SKM-1 (cell line): ENCODE data around the gene CHPF2.

Experiments
- DNase-seq: peaks from one replicate; lab custom pipeline; 2025; ENCODE audit not compliant: unreplicated experiment; lab: John Stamatoyannopoulos, UW

Gene CHPF2

DNA sequence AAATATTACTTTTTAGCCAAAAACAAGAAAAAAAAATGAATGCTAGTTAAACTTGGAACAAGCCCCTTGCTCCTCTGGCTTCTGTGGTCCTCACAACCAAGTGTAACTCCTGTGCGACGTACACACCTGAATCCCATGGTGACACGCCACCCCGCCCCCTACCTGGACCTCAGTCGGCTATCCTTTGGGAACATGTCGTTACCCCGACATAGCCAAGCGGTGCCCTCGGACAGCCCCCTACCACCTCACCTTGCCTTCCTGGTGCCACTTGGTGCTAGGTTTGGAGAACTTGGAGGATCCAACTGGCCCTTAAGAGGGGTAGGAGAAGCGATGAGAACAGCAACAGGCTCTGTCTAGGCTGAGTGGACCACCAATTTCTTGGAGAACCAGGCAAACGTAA, 28.2 kb downstream of the CHPF2 start:
- no peak for DNase-seq

DNA sequence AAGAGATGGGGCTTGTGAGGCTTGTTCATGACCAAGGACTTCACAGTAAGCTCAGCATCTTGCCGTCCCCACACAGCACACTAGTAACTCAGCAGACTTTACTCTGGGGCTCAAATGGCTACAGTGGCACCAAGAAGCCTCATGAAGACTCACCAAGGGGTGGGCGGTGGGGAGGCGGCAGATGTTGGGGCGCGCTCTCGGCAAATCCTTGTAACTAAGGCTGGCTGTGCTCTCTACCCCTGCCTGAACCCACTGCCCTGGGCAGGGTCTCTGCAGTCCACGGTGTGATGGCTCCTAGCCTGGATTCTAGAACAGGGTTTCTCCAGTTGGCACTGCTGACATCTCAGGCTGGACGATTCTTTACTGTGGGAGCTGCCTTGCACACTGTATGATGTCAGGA, 28.6 kb downstream of the CHPF2 start:
- DNase-seq: no peak

DNA sequence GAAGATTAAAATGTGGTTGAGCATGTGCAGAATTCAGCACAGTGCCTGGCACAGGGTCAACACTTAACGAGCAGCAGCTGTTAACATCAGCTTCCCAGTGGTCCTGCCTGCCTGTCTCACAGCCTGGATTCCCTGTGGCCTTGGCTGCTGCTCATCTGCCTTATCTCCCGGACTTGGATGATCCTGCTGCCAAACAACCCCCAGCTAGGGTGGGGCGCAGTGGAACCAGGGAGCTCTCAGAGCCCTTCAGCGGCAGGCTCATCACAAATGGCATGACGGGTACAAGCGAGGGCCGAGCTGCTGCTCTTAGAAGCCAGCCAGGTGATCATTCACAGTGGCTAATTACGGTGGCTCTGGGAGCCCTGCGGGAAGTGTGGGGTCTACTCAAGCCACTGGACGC, 29.2 kb downstream of the CHPF2 start:
- DNase-seq: no peak

DNA sequence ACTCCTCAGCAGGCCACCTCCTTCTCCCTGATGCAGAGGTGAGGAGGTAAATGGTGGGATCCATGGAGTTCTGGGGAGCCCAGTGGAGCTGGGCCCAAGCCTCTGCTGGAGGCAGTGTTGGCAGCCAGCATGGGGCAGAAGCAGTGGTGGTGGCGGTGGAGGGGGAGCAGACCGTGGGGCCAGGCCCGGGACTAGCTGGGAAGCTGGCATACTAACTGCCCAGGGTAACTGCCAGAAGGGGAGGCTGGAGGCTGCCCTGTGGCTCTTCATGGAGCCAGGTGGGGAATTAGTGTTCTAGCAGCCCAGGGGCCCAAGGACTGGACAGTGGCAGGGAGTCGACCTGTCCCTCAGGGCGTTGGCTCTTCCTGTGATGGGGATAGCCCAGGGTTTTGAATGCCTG, 32.3 kb downstream of the CHPF2 start:
- DNase-seq: no peak

DNA sequence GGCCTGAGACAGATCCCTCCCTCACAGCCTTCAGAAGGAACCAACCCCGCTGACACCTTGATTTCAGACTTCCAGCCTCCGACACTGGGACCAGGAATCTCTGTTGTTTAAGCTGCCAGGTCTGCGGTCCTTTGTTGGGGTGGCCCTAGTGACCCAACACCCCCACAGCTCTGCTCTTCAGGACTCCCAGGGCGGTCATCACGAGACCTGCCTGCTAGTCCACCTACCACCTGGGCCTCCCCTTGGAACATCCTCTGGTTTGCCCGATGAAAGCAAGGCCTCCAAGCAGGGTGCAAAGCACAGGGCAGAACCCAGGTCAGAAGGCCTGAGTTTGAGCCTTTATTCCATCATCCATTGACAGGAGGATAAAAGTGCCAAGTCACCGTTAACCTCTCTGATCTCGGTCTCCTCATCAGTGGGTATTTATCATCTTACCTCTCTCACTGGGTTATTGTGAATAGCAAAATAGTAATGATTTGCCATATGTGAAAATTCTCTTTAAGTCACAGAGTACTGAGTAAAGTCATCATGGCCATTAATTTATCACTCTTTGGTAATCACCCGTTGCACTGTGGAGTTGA, 33.2 kb downstream of the CHPF2 start:
- no peak for DNase-seq

DNA sequence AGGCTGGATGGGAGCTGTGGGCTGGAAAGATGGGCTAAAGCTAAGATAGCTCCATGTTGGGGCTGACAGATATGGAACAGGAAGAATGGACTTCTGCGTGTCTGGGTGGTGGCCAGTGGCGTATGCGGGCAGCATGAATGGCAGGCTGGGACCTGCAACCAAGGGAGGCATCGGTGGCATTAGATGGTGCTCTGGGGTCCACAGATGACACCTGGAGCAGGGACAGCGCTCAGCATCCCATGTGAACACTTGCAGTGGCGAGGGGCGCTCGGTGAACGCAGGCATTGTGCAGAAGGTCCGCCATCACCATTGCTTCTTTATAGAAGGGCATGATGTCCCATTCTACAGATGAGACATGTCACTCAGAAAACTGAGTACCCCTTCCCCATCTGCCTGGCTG, 37.2 kb downstream of the CHPF2 start:
- DNase-seq: no peak

DNA sequence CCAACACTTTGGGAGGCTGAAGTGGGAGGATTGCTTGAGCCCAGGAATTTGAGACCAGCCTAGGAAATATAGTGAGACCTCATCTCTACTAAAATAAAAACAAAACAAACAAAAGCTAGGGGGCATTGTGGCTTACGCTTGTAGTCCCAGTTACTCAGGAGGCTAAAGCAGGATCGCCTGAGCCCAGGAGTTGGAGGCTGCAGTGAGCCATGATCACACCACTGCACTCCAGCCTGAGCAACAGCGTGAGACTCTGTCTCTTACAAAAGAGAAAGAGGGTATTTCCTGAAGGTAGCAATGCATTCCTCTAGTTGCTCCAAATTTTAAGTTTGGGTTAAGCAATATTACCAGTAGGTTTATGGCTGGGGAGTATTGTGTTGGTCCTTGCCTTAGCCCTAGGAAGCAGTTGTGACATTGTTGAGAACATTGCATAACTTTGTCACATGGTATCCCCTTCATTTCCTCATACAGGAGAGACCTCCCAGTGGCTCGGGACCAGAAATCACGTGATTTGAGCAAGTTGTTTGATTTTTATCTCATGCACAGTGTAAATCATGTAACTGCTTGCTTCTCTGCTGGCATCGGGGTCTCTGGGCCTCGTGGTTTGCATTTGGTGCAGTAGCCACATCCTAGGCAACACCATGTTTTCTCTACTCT, 39.5 kb downstream of the CHPF2 start:
- peak; percentile 75 for DNase-seq

DNA sequence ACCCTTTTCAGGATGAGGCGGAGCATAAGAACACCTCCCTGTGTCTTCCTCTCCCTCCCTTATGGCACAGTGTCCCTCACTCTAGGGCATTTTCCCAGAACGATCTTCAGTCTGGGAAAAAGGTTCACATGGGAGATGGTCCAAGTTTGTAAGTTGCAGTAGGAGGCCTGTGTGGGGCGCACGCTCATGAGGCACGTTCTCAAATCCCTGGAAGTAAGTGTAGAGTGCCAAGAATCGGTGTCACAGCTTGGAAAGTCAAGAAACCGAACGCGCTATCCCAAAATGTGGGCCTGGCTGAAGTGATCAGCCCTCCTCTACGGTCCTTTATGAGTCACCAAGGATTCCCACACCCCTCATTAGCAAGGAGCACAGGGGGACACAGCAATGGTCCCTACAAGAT, 40.1 kb downstream of the CHPF2 start:
- DNase-seq: no peak

DNA sequence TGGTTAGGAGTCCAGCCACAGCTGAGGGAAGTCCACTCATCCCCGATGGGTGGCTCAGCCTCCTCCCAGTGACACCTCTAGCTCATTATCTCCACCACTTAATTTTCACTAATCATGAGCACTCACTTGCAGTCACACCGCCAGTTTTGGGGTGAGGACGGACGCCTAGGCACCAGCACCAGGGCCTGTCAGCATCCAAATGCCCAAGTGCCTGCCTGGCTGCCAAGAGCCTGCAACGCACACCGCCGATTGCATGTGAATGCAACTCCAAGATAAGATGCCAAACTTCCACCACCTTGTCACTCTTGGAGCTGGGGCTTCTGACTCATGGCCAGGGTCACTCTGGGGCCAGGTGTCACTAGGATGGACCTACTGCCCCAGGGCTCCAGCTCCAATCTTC, 40.6 kb downstream of the CHPF2 start:
- no peak for DNase-seq

DNA sequence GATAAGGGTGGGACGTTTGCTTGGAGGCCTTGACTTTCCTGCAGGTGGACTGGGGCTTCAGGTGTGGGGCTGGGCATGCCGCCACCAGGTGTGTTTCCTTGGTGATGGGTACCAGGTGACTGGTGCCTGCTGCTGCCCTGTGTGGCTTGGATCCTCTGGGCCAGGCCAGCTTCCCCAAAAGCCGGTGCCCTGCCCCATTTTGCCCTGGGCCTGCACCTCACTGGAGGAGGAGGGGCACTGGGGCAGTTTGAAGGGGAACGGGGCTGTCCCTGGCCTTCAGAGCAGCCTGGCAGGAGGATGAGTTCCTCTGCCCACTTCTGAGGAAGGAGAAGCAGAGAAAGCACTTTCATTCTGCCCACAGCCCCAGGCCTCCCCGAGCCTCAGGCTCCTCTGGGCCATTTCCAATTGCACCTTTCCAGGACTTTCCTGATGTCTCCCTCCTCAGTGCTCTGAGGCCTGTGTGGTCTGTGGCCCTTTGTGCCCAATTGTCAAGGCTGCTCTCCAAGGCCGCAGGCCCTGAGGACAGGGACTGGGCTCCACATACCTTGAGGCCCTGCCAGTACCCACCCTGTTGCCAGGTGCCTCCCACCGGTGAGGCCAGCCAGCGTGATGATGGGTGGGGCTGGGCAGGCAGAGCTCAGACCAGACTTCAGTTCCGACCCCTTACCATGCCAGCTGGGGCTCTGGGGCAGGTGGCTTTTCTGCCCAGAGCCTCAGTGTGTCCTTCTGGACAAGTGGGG, 41.5 kb downstream of the CHPF2 start:
- no peak for DNase-seq

DNA sequence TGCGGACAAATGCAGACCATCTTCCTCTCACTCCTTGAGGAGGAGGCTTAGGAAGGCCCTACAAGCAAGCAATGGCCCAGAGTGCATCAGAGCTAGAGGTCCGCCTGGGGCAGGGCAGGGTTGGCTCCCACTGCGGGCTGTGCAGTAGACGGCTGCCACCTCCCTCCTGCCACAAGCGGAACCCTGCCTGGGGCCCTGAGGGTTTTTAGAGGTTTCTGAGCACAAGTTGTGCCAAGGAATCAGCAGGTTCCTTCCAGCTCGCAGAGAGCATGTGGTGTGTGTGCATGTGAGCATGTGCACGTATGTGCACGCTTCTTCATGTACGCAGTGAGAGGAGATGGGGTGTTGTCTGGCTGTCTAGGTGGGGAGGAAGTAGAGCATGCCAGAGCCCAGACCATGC, 42.1 kb downstream of the CHPF2 start:
- DNase-seq: no peak

DNA sequence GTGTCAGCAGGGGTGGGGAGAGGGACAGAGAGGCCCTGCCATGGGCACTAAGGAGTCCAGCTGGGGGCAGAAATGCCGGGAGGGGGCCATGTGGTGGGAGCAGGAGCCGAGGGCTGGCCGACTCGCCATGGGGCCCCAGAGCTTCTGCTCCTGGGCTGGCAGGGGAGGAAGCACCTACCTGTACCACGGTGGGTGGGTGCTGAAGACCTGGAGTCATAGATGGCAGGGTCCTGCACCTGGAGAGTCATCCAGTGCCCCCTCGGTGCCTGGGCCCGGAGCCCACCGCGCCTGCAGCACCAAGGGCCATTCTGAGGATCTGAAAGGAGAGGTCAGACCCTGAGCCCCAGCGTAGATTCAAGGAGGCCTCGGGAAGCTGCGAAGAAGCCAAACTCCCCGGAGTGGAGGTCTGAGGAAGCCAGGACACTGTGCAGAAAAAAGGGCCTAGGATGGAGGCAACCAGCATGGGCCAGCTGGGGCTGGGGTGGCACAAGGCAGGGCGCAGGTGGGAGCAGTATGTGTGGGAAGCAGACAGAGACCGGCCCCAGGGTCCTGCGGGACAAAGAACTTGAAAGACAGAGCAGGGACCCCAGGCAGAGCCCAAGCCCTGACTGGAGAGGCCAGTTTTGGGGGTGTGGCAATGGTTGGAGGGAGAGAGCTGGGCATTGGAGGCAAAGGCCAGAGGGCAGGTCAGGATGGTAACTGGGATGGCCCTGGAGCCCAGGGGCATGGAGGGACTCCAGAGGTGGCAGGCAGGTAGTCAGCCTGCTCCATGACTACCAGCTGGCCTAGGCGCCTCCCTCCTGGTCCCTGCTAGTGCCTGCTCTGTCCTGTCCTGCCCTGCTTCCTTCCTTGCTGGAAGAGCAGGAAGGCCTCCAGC, 42.9 kb downstream of the CHPF2 start:
- no peak for DNase-seq

DNA sequence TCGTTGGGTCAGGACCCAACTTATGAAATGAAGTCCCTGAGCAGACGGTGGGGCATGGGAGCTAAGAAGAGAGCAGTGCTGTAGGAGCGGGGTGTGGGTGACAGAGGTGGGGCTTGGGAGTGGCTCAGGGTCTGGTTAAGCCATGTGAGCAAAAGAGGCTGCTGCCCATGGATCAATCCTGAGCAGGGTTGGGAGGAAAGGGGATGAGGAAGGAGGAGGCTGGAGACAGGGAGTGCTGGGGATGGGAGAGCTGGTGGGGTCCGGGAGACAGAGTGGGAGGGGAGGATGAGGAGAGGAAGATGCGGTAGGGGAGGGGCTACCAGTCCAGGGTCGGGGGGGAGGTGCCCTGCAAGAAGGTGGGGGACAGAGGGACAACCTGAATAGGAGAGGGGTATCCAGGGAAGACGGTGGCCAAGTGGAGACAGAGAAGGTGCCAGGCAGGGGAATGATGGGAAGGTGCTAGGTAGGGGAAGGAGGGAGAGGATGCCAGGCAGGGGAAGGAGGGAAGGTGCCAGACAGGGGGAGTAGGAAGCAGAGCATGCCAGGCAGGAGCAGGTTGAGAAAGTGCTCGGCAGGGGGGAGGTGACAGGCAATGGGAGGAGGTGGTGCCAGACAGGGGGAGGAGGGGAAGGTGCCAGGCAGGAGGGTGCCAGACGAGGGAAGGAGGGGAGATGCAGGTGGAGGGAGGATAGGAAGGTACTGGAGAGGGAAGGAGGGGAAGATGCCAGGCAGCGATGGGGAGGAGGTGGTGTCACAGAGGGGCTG, 43.7 kb downstream of the CHPF2 start:
- DNase-seq: no peak

DNA sequence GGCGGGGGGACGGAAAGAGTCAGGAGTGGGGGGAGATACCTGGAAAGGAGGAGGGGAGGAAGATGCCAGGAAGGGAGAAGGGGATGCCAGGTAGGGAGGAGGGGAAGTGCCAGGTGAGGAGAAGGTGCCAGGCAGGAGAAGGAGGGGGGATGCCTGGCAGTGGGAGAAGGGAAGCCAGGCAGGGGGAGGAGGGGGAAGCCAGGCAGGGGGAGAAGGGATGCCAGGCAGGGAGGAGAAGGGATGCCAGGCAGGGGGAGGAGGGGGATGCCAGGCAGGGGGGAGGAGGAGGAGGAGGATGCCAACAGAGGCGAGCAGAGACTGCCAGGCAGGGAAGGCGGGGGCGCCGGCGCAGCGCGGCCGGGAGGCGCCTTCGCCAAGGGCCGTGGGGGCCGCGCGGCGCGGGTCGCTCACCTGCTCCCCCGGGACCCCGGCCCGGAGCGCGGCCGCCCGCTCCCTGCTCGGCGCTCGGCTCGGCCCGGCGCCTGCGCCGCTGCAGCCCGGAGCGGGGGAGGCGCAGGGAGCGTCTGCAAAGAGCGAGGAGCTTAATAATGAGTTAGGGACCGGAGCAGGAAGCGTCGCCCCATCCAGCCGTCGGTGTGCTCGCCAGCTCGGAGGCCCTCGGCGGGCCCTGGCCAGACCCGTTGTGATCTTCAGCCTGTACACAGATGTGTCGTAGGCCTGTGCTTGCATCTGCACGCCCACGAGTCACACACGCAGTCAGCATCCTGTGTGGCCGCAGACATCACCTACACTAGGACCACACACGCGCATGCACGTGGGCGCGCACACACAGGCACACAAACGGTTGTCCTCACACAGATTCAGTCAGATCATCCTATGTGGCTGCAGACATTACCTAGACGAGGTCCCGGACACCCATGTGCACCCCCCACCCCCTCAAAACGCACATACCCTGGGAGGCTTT, 44.6 kb downstream of the CHPF2 start:
- DNase-seq: peak; percentile 22

DNA sequence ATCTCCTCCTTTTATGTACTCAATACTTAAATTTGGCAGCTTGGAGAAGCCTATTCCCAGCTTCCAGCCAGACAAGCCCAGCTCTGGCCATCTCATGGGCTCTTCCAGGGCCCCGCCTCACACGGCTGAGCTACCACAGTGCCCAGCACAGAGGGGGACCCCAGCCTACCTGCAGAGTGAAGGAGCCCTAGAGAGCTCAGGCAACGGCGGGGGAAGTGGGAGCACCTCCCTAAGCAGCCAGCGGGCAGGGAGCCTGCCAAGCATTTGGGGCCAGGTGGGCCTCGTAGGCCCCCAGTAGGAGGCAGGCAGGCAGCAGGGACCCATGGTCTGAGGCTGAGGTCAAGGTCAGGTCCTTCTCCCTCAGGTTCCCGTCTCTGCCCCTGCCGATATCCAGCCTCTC, 45.3 kb downstream of the CHPF2 start:
- no peak for DNase-seq

DNA sequence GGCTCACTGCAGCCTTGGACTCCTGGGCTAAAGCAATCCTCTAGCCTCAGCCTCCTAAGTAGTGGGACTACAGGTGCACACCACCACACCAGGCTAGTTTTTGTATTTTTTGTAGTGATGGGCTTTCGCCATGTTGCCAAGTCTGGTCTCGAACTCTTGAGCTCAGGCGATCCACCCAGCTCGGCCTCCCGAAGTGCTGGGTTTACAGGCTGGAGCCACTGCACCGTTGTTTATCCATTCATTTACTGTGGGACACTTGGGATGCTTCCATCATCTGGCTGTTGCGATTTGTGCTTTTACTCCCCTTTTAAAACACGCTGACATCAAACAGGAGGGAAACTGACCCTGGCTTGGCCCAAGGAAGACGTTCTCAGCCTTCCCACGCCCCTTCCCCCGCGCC, 46.7 kb downstream of the CHPF2 start:
- DNase-seq: no peak

DNA sequence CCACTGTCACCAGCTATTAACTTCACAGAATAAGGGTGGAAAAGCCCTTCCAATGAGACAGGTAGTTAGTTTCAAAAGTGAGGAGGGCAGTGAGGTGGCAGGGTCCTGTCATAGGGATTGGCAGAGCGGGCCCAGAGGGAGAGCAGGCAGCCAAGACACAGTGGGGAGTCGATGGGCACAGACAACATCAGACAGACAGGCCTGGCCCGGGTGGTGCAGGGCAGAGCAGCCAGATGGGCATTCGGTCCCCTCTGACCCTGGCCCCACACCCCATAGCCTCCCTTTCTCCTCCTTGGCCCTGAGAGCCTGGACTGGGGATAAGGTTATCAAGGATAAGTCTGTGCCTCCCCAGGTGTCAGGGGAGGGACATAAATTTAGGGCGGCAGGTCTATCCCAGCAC, 47.6 kb downstream of the CHPF2 start:
- DNase-seq: no peak

DNA sequence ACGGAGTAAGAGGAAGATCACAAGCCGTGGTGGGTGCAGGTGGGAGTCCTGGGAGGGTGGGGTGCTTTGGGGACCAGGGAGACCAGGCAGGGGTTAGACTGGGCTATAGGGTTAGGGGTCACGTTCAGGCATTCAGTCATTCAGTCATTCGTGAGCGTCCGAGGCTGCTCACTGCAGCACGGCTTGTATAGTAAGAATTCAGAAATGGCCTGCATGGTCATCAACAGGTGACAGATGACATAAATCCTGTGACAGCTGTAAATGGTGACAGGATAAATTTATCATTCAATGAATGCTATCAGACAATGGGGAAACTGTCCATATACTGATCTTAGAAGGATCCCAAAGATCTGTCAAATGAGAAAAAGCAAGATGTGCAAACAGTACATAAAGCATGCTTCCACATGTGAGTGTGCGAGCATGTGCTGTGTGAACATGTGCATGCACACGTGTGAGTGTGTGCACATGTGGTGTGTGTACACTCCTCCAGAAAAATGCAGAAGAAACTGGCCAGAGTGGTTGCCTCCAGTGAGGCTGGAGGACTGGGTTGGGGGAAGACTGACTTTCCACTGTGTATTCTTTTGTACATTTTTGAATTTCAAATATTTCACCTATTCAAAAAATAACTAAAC, 48.2 kb downstream of the CHPF2 start:
- no peak for DNase-seq

DNA sequence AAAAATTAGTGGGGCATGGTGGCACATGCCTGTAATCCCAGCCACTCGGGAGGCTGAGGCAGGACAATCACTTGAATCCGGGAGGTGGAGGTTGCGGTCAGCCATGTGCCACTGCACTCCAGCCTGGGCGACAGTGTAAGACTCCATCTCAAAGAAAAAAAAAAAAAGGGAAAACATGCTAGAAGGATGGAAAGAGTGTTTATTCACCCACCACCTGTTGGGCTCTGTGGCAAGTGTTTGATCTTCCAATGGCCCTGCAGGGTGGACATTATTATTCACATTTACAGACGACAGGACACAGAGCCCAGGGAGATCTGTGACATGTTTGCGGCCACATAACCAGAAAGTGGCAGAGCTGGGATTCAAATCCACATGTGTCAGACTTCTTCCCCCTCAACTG, 49.4 kb downstream of the CHPF2 start:
- no peak for DNase-seq
